SK-N-SH (cell line): ENCODE results near the gene KDM4C. TPM values are rescaled to one million over a fixed set of nuclear protein-coding genes. Genes with fewer than 3 reads are reported as not detected.

Experiments
- CTCF ChIA-PET: fragments of 300-600, 350-600 bp; formaldehyde crosslinking; extraction: SDS; loops from one replicate; lab custom pipeline; 2021; lab: Yijun Ruan, JAX
- POLR2A ChIA-PET: fragments of 350-600 bp; sonication (Branson Sonifier 250); formaldehyde crosslinking; extraction: SDS; loops from one replicate; lab custom pipeline; 2020; ENCODE audit warnings: antibody characterized with exemption, inconsistent platforms; lab: Yijun Ruan, JAX
- DNase-seq: peaks from one replicate; pipeline ENCODE4 v3.0.0; 2012
- H2AFZ ChIP-seq: fragments of 200-600 bp; sonication (generic); 2 replicates; pipeline ENCODE4 v1.8.1; 2016; ENCODE audit warnings: antibody characterized with exemption, mild to moderate bottlenecking, low read depth
- H3F3A ChIP-seq: fragments of 200-600 bp; sonication (generic); replicated peaks from 2 replicates; pipeline ENCODE3; 2016; ENCODE audit warnings: antibody characterized with exemption, mild to moderate bottlenecking; ENCODE audit not compliant: insufficient read depth
- H3K27ac ChIP-seq, 2 experiments: fragments of 200-500 bp in 1 of 2; fragments of 200-600 bp in 1 of 2; sonication (Bioruptor generic) in 1 of 2; sonication (generic), shearing (Covaris generic) in 1 of 2; 2 replicates each; pipeline versions ENCODE4 v1.5.1 to v1.6.1; 2014 to 2016; ENCODE audit warnings: low read depth in 2 of 2, inconsistent platforms in 1 of 2, low read length in 1 of 2, mild to moderate bottlenecking in 1 of 2, mixed read lengths in 1 of 2
- H3K27me3 ChIP-seq: fragments of 200-600 bp; sonication (generic), shearing (Covaris generic); 2 replicates; pipeline ENCODE4 v1.6.1; 2016; ENCODE audit warnings: mixed run types; ENCODE audit not compliant: insufficient read depth
- H3K36me3 ChIP-seq, 2 experiments: fragments of 200-500 bp in 1 of 2; fragments of 200-600 bp in 1 of 2; sonication (Bioruptor generic) in 1 of 2; sonication (generic) in 1 of 2; replicated peaks in 1 of 2; 2 replicates each; pipeline versions ENCODE3 to v1.5.1; 2014 to 2016; ENCODE audit warnings: low read length in 1 of 2, mild to moderate bottlenecking in 1 of 2; ENCODE audit not compliant: insufficient read depth in 2 of 2, control insufficient read depth in 1 of 2
- H3K4me1 ChIP-seq, 2 experiments: fragments of 200-500 bp in 1 of 2; fragments of 200-600 bp in 1 of 2; sonication (Bioruptor generic) in 1 of 2; sonication (generic), shearing (Covaris generic) in 1 of 2; 2 replicates each; pipeline versions ENCODE4 v1.5.1 to v1.6.1; 2014 to 2016; ENCODE audit warnings: low read depth in 1 of 2, low read length in 1 of 2, mixed run types in 1 of 2; ENCODE audit not compliant: insufficient read depth in 2 of 2, control insufficient read depth in 1 of 2
- H3K4me2 ChIP-seq: fragments of 200-600 bp; sonication (generic), shearing (Covaris generic); 2 replicates; pipeline ENCODE4 v1.6.1; 2017; ENCODE audit warnings: mixed run types
- H3K4me3 ChIP-seq, 2 experiments: fragments of 200-500 bp in 1 of 2; fragments of 200-600 bp in 1 of 2; sonication (Bioruptor generic) in 1 of 2; sonication (generic), shearing (Covaris generic) in 1 of 2; 2 replicates each; pipeline versions ENCODE4 v1.5.1 to v1.8.1; 2014 to 2016; ENCODE audit warnings: low read depth in 2 of 2, inconsistent platforms in 1 of 2, low read length in 1 of 2, mild to moderate bottlenecking in 1 of 2, mixed read lengths in 1 of 2, moderate library complexity in 1 of 2
- H3K79me2 ChIP-seq: fragments of 200-600 bp; sonication (generic); 2 replicates; pipeline ENCODE4 v1.8.1; 2017; ENCODE audit warnings: mild to moderate bottlenecking; ENCODE audit not compliant: insufficient read depth
- H3K9ac ChIP-seq: fragments of 200-600 bp; sonication (generic); 2 replicates; pipeline ENCODE4 v1.6.1; 2017; ENCODE audit warnings: mixed run types
- H3K9me2 ChIP-seq: fragments of 200-600 bp; sonication (generic); 2 replicates; pipeline ENCODE4 v1.6.1; 2017; ENCODE audit warnings: mixed run types
- H3K9me3 ChIP-seq: fragments of 200-600 bp; sonication (generic); 2 replicates; pipeline ENCODE4 v1.6.1; 2017; ENCODE audit warnings: mixed run types, mild to moderate bottlenecking, moderate library complexity
- H4K20me1 ChIP-seq: fragments of 200-600 bp; sonication (generic); 2 replicates; pipeline ENCODE4 v1.6.1; 2017; ENCODE audit warnings: mild to moderate bottlenecking, mixed run types; ENCODE audit not compliant: insufficient read depth
- EZH2phosphoT487 ChIP-seq: fragments of 200-600 bp; sonication (generic); IDR thresholded peaks from 2 replicates; pipeline ENCODE4 v1.6.1; 2017; ENCODE audit warnings: low read depth, mixed run types, mild to moderate bottlenecking, antibody characterized with exemption, moderate library complexity, borderline replicate concordance
- FOXJ3 ChIP-seq: sonication (generic); formaldehyde crosslinking; IDR thresholded peaks from 2 replicates; pipeline ENCODE4 v1.5.1; 2020; ENCODE audit warnings: mild to moderate bottlenecking, missing genetic modification reagents
- FOXM1 ChIP-seq: IDR thresholded peaks from 2 replicates; pipeline ENCODE4 v1.4.0; 2012; ENCODE audit warnings: low read depth, mild to moderate bottlenecking
- GATA2 ChIP-seq: sonication (generic); formaldehyde crosslinking; IDR thresholded peaks from 2 replicates; pipeline ENCODE4 v1.5.0; 2020; ENCODE audit warnings: mild to moderate bottlenecking, missing genetic modification reagents
- MAX ChIP-seq: IDR thresholded peaks from 2 replicates; pipeline ENCODE4 v1.4.0; 2012; ENCODE audit warnings: low read depth
- MXI1 ChIP-seq: IDR thresholded peaks from 2 replicates; pipeline ENCODE4 v1.6.1; 2012; ENCODE audit warnings: mild to moderate bottlenecking, low read depth, low read length, improper control_type of control experiment
- NFIC ChIP-seq: IDR thresholded peaks from 2 replicates; pipeline ENCODE4 v1.4.0; 2012; ENCODE audit warnings: borderline replicate concordance
- NRF1 ChIP-seq: IDR thresholded peaks from 2 replicates; pipeline ENCODE4 v1.6.1; 2012; ENCODE audit warnings: low read depth, mild to moderate bottlenecking, low read length
- SIN3A ChIP-seq: IDR thresholded peaks from 2 replicates; pipeline ENCODE4 v1.6.1; 2012; ENCODE audit warnings: low read depth, mild to moderate bottlenecking, low read length, moderate library complexity, borderline replicate concordance
- SMC3 ChIP-seq: IDR thresholded peaks from 2 replicates; pipeline ENCODE4 v1.6.1; 2012; ENCODE audit warnings: low read depth, low read length, improper control_type of control experiment
- TAF1 ChIP-seq: IDR thresholded peaks from 2 replicates; pipeline ENCODE4 v1.6.1; 2012; ENCODE audit warnings: low read depth, mild to moderate bottlenecking, low read length, moderate library complexity, borderline replicate concordance
- TCF12 ChIP-seq: IDR thresholded peaks from 2 replicates; pipeline ENCODE4 v1.4.0; 2012
- WGBS: methylation state at CpG from one replicate; pipeline ENCODE4 v1.1.6; 2017; ENCODE audit warnings: low lambda C conversion rate; 5-methylcytosine and 5-hydroxymethylcytosine counted together
- polyA plus RNA-seq, 3 experiments: library from polyadenylated mRNA; depleted of rRNA; stranded (reverse); fragments of >200 nt; gene quantifications; 2 replicates each; pipeline ENCODE4 v1.2.3, GENCODE V29; 2012
- TF ChIP-seq, protein P1 (sequence below): IDR thresholded peaks from 2 replicates; pipeline ENCODE4 v1.4.0; 2012; ENCODE audit warnings: low read depth, borderline replicate concordance
- TF ChIP-seq, protein P2 (sequence below): fragments of 200-600 bp; sonication (generic); IDR thresholded peaks from 2 replicates; pipeline ENCODE4 v1.6.1; 2017; ENCODE audit warnings: antibody characterized with exemption, mild to moderate bottlenecking, moderate library complexity
- TF ChIP-seq, protein P3 (sequence below): IDR thresholded peaks from 2 replicates; pipeline ENCODE4; 2012
- TF ChIP-seq, protein P4 (sequence below): IDR thresholded peaks from 2 replicates; pipeline ENCODE4 v1.4.0; 2012; ENCODE audit warnings: low read depth, borderline replicate concordance

The KDM4C gene
- polyA plus RNA-seq, 1 of the 3 experiments (the other 2 are of a cell fraction): 9.4 TPM

DNA sequence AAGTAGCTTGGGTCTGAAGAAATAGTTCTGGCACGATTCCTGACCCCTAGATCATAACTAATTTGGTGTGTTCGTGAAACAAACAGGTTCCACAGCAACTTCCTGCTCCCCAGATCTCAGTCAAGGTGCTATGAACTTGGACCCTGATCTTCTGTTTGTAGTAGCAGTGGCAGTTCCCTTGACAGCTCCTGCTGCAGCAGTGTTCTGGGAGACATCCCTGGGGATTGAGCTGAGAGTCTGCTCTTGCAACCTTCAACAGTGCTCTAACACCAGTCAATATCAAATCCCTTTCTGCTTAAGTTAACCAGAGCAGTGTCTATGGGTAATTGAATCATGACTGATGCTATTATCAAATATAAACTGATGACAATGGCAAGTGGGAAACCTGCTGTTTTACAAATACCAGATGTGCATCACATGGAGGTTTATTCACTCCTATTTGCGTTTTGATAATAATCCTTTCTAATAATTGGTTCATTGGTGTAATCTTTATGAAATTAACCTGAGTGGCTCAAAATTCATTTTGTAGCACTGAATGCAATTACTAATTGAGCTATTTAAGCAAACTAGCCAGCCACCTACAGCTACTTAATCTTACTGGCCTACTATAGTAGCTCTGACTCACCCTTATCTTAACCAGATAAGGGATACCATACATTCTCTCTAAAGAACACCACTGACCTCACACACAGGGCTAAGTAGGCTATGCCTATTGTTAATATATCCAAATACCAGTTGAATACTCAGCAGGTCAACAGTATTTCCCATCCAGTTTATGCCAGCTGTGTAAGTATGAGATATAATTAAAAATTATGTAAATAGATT lies 21.9 kb downstream of the KDM4C start (continued):
- no peak for TF ChIP-seq FOXM1
- TF ChIP-seq SMC3: no peak
- TF ChIP-seq, protein P1, sequence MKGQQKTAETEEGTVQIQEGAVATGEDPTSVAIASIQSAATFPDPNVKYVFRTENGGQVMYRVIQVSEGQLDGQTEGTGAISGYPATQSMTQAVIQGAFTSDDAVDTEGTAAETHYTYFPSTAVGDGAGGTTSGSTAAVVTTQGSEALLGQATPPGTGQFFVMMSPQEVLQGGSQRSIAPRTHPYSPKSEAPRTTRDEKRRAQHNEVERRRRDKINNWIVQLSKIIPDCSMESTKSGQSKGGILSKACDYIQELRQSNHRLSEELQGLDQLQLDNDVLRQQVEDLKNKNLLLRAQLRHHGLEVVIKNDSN: no peak
- TF ChIP-seq NRF1: no peak
- no peak for TF ChIP-seq MAX
- TF ChIP-seq TAF1: no peak
- TF ChIP-seq, protein P2, sequence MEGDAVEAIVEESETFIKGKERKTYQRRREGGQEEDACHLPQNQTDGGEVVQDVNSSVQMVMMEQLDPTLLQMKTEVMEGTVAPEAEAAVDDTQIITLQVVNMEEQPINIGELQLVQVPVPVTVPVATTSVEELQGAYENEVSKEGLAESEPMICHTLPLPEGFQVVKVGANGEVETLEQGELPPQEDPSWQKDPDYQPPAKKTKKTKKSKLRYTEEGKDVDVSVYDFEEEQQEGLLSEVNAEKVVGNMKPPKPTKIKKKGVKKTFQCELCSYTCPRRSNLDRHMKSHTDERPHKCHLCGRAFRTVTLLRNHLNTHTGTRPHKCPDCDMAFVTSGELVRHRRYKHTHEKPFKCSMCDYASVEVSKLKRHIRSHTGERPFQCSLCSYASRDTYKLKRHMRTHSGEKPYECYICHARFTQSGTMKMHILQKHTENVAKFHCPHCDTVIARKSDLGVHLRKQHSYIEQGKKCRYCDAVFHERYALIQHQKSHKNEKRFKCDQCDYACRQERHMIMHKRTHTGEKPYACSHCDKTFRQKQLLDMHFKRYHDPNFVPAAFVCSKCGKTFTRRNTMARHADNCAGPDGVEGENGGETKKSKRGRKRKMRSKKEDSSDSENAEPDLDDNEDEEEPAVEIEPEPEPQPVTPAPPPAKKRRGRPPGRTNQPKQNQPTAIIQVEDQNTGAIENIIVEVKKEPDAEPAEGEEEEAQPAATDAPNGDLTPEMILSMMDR: no peak
- peak; percentile 54 for TF ChIP-seq MXI1
- no peak for TF ChIP-seq NFIC

GRCh38 chr9:6780690-6781089 lies 22.9 kb downstream of the KDM4C start:
- DNase-seq: no peak
- Histone ChIP-seq H3K9me3 (no peaks in the 10 kb centered on the region), H3K4me1 (peaks cover 13% of the 10 kb centered on the region in 2 experiments; a peak in 3 of 4 replicates), H3K27ac (peak overlapping the region in 1 of 2 experiments; percentile 92; a peak in 2 of 4 replicates), H3F3A (no peaks in the 10 kb centered on the region), H3K79me2 (peaks cover 38% of the 10 kb centered on the region), H2AFZ (no peak overlapping the region), H3K4me2 (peak overlapping the region; percentile 26; the same call in 1 of the 2 replicates), H3K9me2 (no peaks in the 10 kb centered on the region), H3K9ac (no peak overlapping the region), H3K4me3 (no peak overlapping the region), H3K36me3 (no peaks in the 10 kb centered on the region), H3K27me3 (no peaks in the 10 kb centered on the region), H4K20me1 (peaks cover 13% of the 10 kb centered on the region)
- CTCF ChIA-PET: interaction anchor here (0.9 to 2.0 kb wide), 2 partner anchors 23 to 47 kb away, joined by 3 to 9 read pairs; no protein-coding TSS in a partner anchor
- POLR2A ChIA-PET: no interaction called here
- no peak for TF ChIP-seq NFIC
- TF ChIP-seq GATA2 (CRISPR knock-in tag): no peak
- no peak for TF ChIP-seq TCF12
- TF ChIP-seq, protein P3, sequence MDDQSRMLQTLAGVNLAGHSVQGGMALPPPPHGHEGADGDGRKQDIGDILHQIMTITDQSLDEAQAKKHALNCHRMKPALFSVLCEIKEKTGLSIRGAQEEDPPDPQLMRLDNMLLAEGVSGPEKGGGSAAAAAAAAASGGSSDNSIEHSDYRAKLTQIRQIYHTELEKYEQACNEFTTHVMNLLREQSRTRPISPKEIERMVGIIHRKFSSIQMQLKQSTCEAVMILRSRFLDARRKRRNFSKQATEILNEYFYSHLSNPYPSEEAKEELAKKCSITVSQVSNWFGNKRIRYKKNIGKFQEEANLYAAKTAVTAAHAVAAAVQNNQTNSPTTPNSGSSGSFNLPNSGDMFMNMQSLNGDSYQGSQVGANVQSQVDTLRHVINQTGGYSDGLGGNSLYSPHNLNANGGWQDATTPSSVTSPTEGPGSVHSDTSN: no peak
- no peak for TF ChIP-seq SIN3A
- TF ChIP-seq, protein P4, sequence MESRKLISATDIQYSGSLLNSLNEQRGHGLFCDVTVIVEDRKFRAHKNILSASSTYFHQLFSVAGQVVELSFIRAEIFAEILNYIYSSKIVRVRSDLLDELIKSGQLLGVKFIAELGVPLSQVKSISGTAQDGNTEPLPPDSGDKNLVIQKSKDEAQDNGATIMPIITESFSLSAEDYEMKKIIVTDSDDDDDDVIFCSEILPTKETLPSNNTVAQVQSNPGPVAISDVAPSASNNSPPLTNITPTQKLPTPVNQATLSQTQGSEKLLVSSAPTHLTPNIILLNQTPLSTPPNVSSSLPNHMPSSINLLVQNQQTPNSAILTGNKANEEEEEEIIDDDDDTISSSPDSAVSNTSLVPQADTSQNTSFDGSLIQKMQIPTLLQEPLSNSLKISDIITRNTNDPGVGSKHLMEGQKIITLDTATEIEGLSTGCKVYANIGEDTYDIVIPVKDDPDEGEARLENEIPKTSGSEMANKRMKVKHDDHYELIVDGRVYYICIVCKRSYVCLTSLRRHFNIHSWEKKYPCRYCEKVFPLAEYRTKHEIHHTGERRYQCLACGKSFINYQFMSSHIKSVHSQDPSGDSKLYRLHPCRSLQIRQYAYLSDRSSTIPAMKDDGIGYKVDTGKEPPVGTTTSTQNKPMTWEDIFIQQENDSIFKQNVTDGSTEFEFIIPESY: no peak
- no peak for TF ChIP-seq FOXJ3 (CRISPR knock-in tag)
- no peak for TF ChIP-seq EZH2phosphoT487
- WGBS: 85% methylated on average over 4 of the region's 4 CpGs
